HUES6 (cell line): ENCODE results near the gene NFXL1.

Experiments
- H3K27ac ChIP-seq: 2 replicates; pipeline ENCODE4 v1.7.0; 2013; ENCODE audit warnings: low read depth, mild to moderate bottlenecking, low read length, inconsistent platforms
- H3K27me3 ChIP-seq: 2 replicates; pipeline ENCODE4 v1.6.1; 2013; ENCODE audit warnings: low read length; ENCODE audit not compliant: control insufficient read depth, insufficient read depth
- H3K36me3 ChIP-seq: 2 replicates; pipeline ENCODE4 v1.6.1; 2013; ENCODE audit warnings: low read length; ENCODE audit not compliant: control insufficient read depth, insufficient read depth
- H3K4me1 ChIP-seq: 2 replicates; pipeline ENCODE4 v1.6.1; 2013; ENCODE audit warnings: low read length; ENCODE audit not compliant: control insufficient read depth, insufficient read depth
- H3K4me3 ChIP-seq: 2 replicates; pipeline ENCODE4 v1.5.1; 2013; ENCODE audit warnings: low read depth, low read length
- H3K9ac ChIP-seq: one replicate; pipeline ENCODE4 v1.6.1; 2013; ENCODE audit warnings: mild to moderate bottlenecking, low read length
- H3K9me3 ChIP-seq: 2 replicates; pipeline ENCODE4 v1.6.1; 2013; ENCODE audit warnings: low read depth, low read length; ENCODE audit not compliant: control insufficient read depth, insufficient read depth

Gene NFXL1

DNA sequence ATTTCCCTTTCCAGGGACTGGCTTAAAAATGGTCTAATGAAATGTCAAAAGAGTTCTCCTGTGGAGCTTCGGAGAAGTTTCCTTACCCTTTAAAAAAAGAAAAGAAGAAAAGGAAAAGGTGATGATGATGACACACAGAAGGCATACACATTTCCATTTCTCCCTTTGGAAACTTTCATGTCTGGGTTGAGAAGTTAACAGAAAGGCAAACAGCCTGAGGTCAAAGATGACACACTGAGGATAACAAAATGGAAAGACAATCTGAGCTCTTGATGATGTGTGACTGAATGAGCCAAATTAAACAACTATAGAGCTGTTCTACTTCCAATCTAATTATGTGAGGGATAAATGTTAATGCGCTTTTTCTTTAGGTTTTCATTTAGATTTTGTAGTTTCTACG is 32.2 kb downstream of the NFXL1 start:
- H3K4me3 ChIP-seq: no peak overlapping the region
- H3K36me3 ChIP-seq: peaks cover 97% of the 10 kb centered on the region
- no peak overlapping the region for H3K27ac ChIP-seq
- no peak overlapping the region for H3K9ac ChIP-seq
- H3K27me3 ChIP-seq: no peaks in the 10 kb centered on the region
- H3K4me1 ChIP-seq: no peaks in the 10 kb centered on the region
- no peaks in the 10 kb centered on the region for H3K9me3 ChIP-seq

DNA sequence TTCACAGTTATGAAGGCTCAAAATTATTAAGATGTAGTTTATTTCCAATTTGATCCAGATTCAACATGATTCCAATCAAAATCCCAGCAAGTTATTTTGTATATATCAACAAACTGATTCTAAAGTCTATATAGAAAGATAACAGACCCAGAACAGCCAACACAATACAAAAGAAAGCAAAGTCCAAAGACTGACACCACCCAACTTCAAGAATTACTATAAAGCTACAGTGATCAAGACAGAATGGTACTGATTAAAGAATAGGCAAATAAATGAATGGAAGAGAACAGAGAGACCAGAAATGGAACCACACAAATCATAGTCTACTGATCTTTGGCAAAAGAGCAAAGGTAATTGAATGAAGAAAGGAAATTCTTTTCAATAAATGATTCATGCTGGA is 34.9 kb downstream of the NFXL1 start:
- H3K9me3 ChIP-seq: no peaks in the 10 kb centered on the region; the same call in 1 of the 2 replicates
- no peak overlapping the region for H3K27ac ChIP-seq
- H3K36me3 ChIP-seq: peaks cover 96% of the 10 kb centered on the region
- no peak overlapping the region for H3K9ac ChIP-seq
- H3K27me3 ChIP-seq: no peaks in the 10 kb centered on the region
- no peaks in the 10 kb centered on the region for H3K4me1 ChIP-seq
- H3K4me3 ChIP-seq: no peak overlapping the region

GRCh38 chr4:47876784-47877546 is 37.4 kb downstream of the NFXL1 start:
- H3K36me3 ChIP-seq: peaks cover 93% of the 10 kb centered on the region
- H3K9me3 ChIP-seq: peaks cover 3% of the 10 kb centered on the region; the same call in 1 of the 2 replicates
- no peaks in the 10 kb centered on the region for H3K27me3 ChIP-seq
- H3K4me1 ChIP-seq: no peaks in the 10 kb centered on the region
- no peak overlapping the region for H3K9ac ChIP-seq
- no peak overlapping the region for H3K27ac ChIP-seq
- H3K4me3 ChIP-seq: no peak overlapping the region

GRCh38 chr4:47876310-47876709 is 38.1 kb downstream of the NFXL1 start:
- peaks cover 87% of the 10 kb centered on the region for H3K36me3 ChIP-seq
- no peaks in the 10 kb centered on the region for H3K4me1 ChIP-seq
- H3K27ac ChIP-seq: no peak overlapping the region
- no peak overlapping the region for H3K9ac ChIP-seq
- no peaks in the 10 kb centered on the region for H3K27me3 ChIP-seq
- H3K4me3 ChIP-seq: no peak overlapping the region
- peaks cover 3% of the 10 kb centered on the region; the same call in 1 of the 2 replicates for H3K9me3 ChIP-seq

- Histone ChIP-seq H3K27ac (no peak overlapping the region), H3K9me3 (peaks cover 3% of the 10 kb centered on the region; the same call in 1 of the 2 replicates), H3K9ac (no peak overlapping the region), H3K27me3 (no peaks in the 10 kb centered on the region), H3K4me3 (no peak overlapping the region), H3K36me3 (peaks cover 74% of the 10 kb centered on the region), H3K4me1 (no peaks in the 10 kb centered on the region)
Measured at GRCh38 chr4:47873877-47874541, 40.4 kb downstream of the NFXL1 start.

- H3K4me1 ChIP-seq: no peaks in the 10 kb centered on the region
- H3K4me3 ChIP-seq: no peak overlapping the region
- no peak overlapping the region for H3K27ac ChIP-seq
- no peaks in the 10 kb centered on the region for H3K9me3 ChIP-seq
- H3K36me3 ChIP-seq: peaks cover 16% of the 10 kb centered on the region
- no peak overlapping the region for H3K9ac ChIP-seq
- no peaks in the 10 kb centered on the region for H3K27me3 ChIP-seq
Measured at GRCh38 chr4:47863486-47863885, 50.9 kb downstream of the NFXL1 start.

- no peaks in the 10 kb centered on the region for H3K9me3 ChIP-seq
- H3K27ac ChIP-seq: no peak overlapping the region
- no peak overlapping the region for H3K9ac ChIP-seq
- no peak overlapping the region for H3K4me3 ChIP-seq
- no peaks in the 10 kb centered on the region for H3K4me1 ChIP-seq
- no peaks in the 10 kb centered on the region for H3K27me3 ChIP-seq
- peaks cover 16% of the 10 kb centered on the region for H3K36me3 ChIP-seq
Measured at GRCh38 chr4:47862297-47862696, 52.1 kb downstream of the NFXL1 start.

DNA sequence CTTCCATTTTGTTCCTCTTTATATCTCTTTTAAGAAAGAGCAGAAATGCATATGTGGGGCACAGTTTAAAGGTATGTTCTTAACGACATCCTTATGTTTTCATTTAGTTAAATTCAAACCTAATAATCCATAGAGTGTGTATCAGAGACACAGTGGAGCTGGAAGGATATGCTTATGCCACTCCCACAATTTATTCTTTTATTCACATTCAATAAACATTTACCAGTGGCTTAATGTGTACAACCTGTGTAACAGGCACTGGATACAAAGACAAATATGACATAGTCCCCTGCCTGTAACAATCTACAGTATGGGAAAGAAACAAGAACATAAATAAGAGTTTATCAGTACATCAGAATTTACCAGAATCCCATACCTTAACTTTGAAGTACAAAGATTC is 54.1 kb downstream of the NFXL1 start:
- Histone ChIP-seq H3K36me3 (peaks cover 19% of the 10 kb centered on the region), H3K9ac (no peak overlapping the region), H3K4me1 (no peaks in the 10 kb centered on the region), H3K27ac (no peak overlapping the region), H3K4me3 (no peak overlapping the region), H3K27me3 (no peaks in the 10 kb centered on the region), H3K9me3 (no peaks in the 10 kb centered on the region)

DNA sequence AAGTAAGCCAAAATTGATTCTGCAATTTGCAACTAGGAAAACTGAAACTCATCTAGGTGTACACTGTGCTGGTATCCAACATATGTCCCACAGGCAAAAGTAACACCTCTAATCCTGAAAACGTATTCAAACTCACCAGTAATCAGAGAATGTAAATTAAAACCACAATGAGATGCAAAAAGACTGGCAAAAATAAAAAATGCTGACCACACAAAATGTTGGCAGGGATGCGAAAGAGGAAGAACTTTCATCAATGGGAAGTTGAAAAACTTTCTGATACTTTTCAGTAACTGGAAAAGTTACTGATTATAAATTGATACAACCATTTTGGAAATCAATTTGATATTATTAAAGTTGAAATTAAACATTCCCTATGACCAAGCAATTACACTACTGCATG is 56.4 kb downstream of the NFXL1 start:
- H3K36me3 ChIP-seq: peaks cover 32% of the 10 kb centered on the region
- no peaks in the 10 kb centered on the region for H3K4me1 ChIP-seq
- no peaks in the 10 kb centered on the region for H3K27me3 ChIP-seq
- H3K9ac ChIP-seq: no peak overlapping the region
- no peak overlapping the region for H3K4me3 ChIP-seq
- H3K9me3 ChIP-seq: no peaks in the 10 kb centered on the region
- no peak overlapping the region for H3K27ac ChIP-seq

- no peak overlapping the region for H3K27ac ChIP-seq
- no peaks in the 10 kb centered on the region for H3K9me3 ChIP-seq
- H3K36me3 ChIP-seq: peaks cover 35% of the 10 kb centered on the region
- no peaks in the 10 kb centered on the region for H3K4me1 ChIP-seq
- no peaks in the 10 kb centered on the region for H3K27me3 ChIP-seq
- H3K9ac ChIP-seq: no peak overlapping the region
- no peak overlapping the region for H3K4me3 ChIP-seq
Measured at GRCh38 chr4:47856713-47857112, 57.7 kb downstream of the NFXL1 start.

DNA sequence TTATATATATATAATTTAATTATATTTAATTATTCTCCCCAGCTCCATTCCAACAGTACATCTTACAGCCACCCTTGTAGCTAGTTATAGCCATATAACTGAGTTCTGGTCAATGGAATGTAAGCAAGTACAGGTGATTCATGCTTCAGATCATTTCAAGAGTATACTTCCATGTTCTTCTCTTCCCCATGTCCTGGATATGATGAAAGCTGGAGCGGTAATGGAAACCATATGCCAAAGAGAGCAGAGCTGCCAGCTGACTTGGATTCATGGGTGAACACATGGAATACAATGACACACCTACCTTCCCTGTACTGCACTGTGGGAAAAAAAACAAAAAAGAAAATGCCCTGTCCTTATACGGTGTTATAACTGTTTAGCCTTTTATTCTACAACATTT is 59.0 kb downstream of the NFXL1 start:
- Histone ChIP-seq H3K27ac (no peak overlapping the region), H3K4me3 (no peak overlapping the region), H3K9me3 (no peaks in the 10 kb centered on the region), H3K4me1 (no peaks in the 10 kb centered on the region), H3K27me3 (no peaks in the 10 kb centered on the region), H3K9ac (no peak overlapping the region), H3K36me3 (peaks cover 45% of the 10 kb centered on the region)
